Umbilical cord (tissue), 2 donors: ENCODE results near the gene RALGPS2. TPM values are rescaled to one million over a fixed set of nuclear protein-coding genes. Genes with fewer than 3 reads are reported as not detected.

ENCODE experiments used
- DNase-seq: peaks from one replicate; pipeline ENCODE4 v3.0.0-alpha.2; 2015; ENCODE audit warnings: low spot score
- total RNA-seq: library from RNA; depleted of rRNA; stranded (reverse); fragments of >200 nt; gene quantifications from one replicate; pipeline ENCODE4 v1.2.3, GENCODE V29; 2014; ENCODE audit warnings: low replicate concordance; ENCODE audit not compliant: insufficient read depth

RALGPS2 gene
- total RNA-seq, 1 donor from 2014 or later, result 41.2 TPM

GRCh38 chr1:178862864-178863263, 137.8 kb downstream of the RALGPS2 start:
- DNase-seq, result no peak

- no peak for DNase-seq
These were observed 139.3 kb downstream of the RALGPS2 start for GRCh38 chr1:178864326-178864725.

- DNase-seq, result no peak
These were observed 142.6 kb downstream of the RALGPS2 start for GRCh38 chr1:178867670-178868069.

GRCh38 chr1:178868706-178869105, 143.7 kb downstream of the RALGPS2 start:
- no peak for DNase-seq

- DNase-seq, result peak; percentile 89
These were observed 144.2 kb downstream of the RALGPS2 start for GRCh38 chr1:178869119-178869697.

GRCh38 chr1:178870221-178870620, 145.2 kb downstream of the RALGPS2 start:
- no peak for DNase-seq

GRCh38 chr1:178870944-178871343, 145.9 kb downstream of the RALGPS2 start, which contains the start of gene ANGPTL1:
Gene ANGPTL1, minus strand, starts transcription at chr1:178871077. Its CDS starts 5,301 bp downstream, at chr1:178865776.
- DNase-seq, result peak; percentile 65

- no peak for DNase-seq
These were observed 146.7 kb downstream of the RALGPS2 start for GRCh38 chr1:178871551-178872320.

- no peak for DNase-seq
These were observed 149.9 kb downstream of the RALGPS2 start for GRCh38 chr1:178874966-178875365.

- no peak for DNase-seq
These were observed 150.9 kb downstream of the RALGPS2 start for GRCh38 chr1:178875936-178876335.

- DNase-seq, result no peak
These were observed 152.9 kb downstream of the RALGPS2 start for GRCh38 chr1:178877896-178878295.

GRCh38 chr1:178881950-178882349, 156.9 kb downstream of the RALGPS2 start:
- DNase-seq, result no peak

GRCh38 chr1:178885869-178886268, 160.8 kb downstream of the RALGPS2 start:
- DNase-seq, result no peak

GRCh38 chr1:178886551-178886950, 161.5 kb downstream of the RALGPS2 start:
- DNase-seq, result no peak

GRCh38 chr1:178895928-178896327, 170.9 kb downstream of the RALGPS2 start:
- DNase-seq, result no peak

GRCh38 chr1:178898401-178898800, 173.4 kb downstream of the RALGPS2 start:
- no peak for DNase-seq

GRCh38 chr1:178899402-178899801, 174.4 kb downstream of the RALGPS2 start:
- no peak for DNase-seq

- no peak for DNase-seq
These were observed 176.6 kb downstream of the RALGPS2 start for GRCh38 chr1:178901482-178902125.

GRCh38 chr1:178908358-178908757, 183.3 kb downstream of the RALGPS2 start:
- DNase-seq, result no peak

- DNase-seq, result no peak
These were observed 185.0 kb downstream of the RALGPS2 start for GRCh38 chr1:178910023-178910422.

- no peak for DNase-seq
These were observed 187.6 kb downstream of the RALGPS2 start for GRCh38 chr1:178912597-178912996.

GRCh38 chr1:178916448-178917174, 191.6 kb downstream of the RALGPS2 start:
- no peak for DNase-seq
